Measurements from ENCODE around the gene MICU2.

The MICU2 gene

GRCh38 chr13:21530656-21531055 is 73.3 kb downstream of the MICU2 start:
- Histone ChIP-seq H3K27me3 (ENCODE audit: insufficient read depth, low read depth, severe bottlenecking) (no peaks in the 10 kb centered on the region), H3K36me3 (no peaks in the 10 kb centered on the region; the same call in 1 of the 2 replicates), H3K9me3 (ENCODE audit: severe bottlenecking) (no peaks in the 10 kb centered on the region), H3K27ac (no peak overlapping the region), H3K4me3 (ENCODE audit: low read depth, low read length) (no peak overlapping the region)
- DNase-seq, result no peak
- TF ChIP-seq, protein P1, sequence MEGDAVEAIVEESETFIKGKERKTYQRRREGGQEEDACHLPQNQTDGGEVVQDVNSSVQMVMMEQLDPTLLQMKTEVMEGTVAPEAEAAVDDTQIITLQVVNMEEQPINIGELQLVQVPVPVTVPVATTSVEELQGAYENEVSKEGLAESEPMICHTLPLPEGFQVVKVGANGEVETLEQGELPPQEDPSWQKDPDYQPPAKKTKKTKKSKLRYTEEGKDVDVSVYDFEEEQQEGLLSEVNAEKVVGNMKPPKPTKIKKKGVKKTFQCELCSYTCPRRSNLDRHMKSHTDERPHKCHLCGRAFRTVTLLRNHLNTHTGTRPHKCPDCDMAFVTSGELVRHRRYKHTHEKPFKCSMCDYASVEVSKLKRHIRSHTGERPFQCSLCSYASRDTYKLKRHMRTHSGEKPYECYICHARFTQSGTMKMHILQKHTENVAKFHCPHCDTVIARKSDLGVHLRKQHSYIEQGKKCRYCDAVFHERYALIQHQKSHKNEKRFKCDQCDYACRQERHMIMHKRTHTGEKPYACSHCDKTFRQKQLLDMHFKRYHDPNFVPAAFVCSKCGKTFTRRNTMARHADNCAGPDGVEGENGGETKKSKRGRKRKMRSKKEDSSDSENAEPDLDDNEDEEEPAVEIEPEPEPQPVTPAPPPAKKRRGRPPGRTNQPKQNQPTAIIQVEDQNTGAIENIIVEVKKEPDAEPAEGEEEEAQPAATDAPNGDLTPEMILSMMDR (IDR thresholded peaks at IDR 0.05; ENCODE audit: low read depth, low read length), result no peak

DNA sequence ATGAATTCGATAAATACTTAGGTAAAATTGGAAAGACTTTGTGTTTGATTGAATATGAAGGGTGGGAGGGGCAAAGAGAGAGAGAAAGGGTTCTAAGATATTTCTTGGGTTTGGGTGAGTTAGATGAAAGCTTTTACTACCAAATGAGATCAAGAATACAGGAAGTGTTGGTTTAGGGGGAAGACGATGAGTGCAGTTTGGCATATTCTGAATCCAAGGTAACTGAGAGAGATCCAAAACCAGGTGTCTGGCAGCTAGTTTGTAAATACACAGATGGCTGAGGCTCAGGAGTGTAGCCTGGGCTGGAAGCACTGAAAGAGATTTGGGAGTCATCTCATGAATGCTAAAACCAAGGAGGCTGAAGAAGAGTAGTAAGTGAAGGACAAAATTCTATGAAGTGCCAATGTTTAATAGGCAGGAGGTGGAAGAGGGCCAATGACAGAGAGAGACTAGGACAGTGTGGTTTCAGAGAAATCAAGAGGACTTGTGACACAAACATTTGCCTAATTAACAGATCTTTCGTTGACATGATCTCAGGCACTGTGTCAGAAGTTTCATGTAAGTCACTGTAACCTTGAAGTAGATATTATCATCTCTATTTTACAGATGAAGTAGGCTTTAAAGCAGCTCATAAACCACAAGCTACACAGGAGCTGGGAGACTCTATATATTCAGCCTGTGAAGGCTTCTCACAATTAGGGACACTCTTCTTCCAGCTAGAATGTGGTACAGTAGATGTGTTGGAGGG is 74.7 kb downstream of the MICU2 start:
- TF ChIP-seq, protein P1 (IDR thresholded peaks at IDR 0.05; ENCODE audit: low read depth, low read length), result no peak
- H3K9me3 ChIP-seq (ENCODE audit: severe bottlenecking), result no peaks in the 10 kb centered on the region
- DNase-seq, result no peak
- no peak overlapping the region for H3K4me3 ChIP-seq (ENCODE audit: low read depth, low read length)
- H3K27ac ChIP-seq, result no peak overlapping the region
- H3K27me3 ChIP-seq (ENCODE audit: insufficient read depth, low read depth, severe bottlenecking), result no peaks in the 10 kb centered on the region
- H3K36me3 ChIP-seq, result no peaks in the 10 kb centered on the region; the same call in 1 of the 2 replicates

- TF ChIP-seq, protein P1 (IDR thresholded peaks at IDR 0.05; ENCODE audit: low read depth, low read length), result no peak
- H3K36me3 ChIP-seq, result no peaks in the 10 kb centered on the region; the same call in 1 of the 2 replicates
- H3K27me3 ChIP-seq (ENCODE audit: insufficient read depth, low read depth, severe bottlenecking), result no peaks in the 10 kb centered on the region
- H3K9me3 ChIP-seq (ENCODE audit: severe bottlenecking), result no peaks in the 10 kb centered on the region
- H3K4me3 ChIP-seq (ENCODE audit: low read depth, low read length), result no peak overlapping the region
- H3K27ac ChIP-seq, result no peak overlapping the region
- DNase-seq, result no peak
Observed at GRCh38 chr13:21528616-21529015, 75.4 kb downstream of the MICU2 start.

DNA sequence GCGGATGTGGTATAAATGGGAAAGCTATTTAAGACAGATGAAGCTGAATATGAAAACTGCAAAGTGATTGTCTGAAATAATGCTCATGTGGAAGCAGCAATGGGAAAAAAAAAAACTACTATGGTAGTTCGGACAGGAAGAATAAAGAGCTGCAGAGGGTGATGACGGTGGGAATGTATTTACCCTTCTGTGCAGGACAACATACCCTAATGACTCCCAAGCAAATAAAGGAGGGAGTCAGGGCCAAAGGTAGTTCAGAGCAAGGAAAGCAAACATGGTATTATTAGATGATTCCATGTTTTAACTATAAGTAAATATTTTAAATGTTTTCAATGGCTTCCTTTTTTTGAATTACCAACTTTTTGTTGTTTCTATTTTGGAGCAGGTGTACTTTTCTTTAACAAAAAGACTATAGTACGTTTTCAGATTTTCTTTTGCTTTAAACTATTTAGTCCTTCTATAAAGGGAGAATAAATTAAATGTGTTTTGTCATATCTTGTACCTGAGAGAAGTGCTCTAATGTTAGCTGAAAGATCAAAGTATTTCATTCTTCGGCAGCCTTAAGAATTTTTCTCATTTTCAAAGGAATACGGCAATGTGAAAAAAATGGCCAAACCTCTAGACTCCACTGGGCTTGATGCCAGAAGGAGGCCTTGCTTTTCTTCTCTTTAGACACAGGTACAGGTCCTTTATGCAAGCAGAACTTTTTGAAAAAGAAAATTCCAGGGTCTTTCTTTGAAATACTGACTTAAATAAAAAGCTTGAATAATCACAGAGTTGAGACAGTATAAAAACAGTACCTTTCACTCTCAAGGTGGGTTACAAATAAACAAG is 77.0 kb downstream of the MICU2 start:
- TF ChIP-seq, protein P1 (IDR thresholded peaks at IDR 0.05; ENCODE audit: low read depth, low read length), result no peak
- Histone ChIP-seq H3K27ac (no peak overlapping the region), H3K36me3 (no peaks in the 10 kb centered on the region; the same call in 1 of the 2 replicates), H3K27me3 (ENCODE audit: insufficient read depth, low read depth, severe bottlenecking) (no peaks in the 10 kb centered on the region), H3K4me3 (ENCODE audit: low read depth, low read length) (no peak overlapping the region), H3K9me3 (ENCODE audit: severe bottlenecking) (no peaks in the 10 kb centered on the region)
- no peak for DNase-seq

- Histone ChIP-seq H3K27ac (no peak overlapping the region), H3K9me3 (ENCODE audit: severe bottlenecking) (no peaks in the 10 kb centered on the region), H3K27me3 (ENCODE audit: insufficient read depth, low read depth, severe bottlenecking) (no peaks in the 10 kb centered on the region), H3K36me3 (no peaks in the 10 kb centered on the region; the same call in 1 of the 2 replicates), H3K4me3 (ENCODE audit: low read depth, low read length) (no peak overlapping the region)
- TF ChIP-seq, protein P1 (IDR thresholded peaks at IDR 0.05; ENCODE audit: low read depth, low read length), result no peak
- no peak for DNase-seq
Observed at GRCh38 chr13:21522847-21523246, 81.1 kb downstream of the MICU2 start.
